NCI-H2029 (cell line): ENCODE results near the gene EEA1.

Source experiments
- DNase-seq: peaks from one replicate; lab custom pipeline; 2025; lab: John Stamatoyannopoulos, UW

Gene EEA1

DNA sequence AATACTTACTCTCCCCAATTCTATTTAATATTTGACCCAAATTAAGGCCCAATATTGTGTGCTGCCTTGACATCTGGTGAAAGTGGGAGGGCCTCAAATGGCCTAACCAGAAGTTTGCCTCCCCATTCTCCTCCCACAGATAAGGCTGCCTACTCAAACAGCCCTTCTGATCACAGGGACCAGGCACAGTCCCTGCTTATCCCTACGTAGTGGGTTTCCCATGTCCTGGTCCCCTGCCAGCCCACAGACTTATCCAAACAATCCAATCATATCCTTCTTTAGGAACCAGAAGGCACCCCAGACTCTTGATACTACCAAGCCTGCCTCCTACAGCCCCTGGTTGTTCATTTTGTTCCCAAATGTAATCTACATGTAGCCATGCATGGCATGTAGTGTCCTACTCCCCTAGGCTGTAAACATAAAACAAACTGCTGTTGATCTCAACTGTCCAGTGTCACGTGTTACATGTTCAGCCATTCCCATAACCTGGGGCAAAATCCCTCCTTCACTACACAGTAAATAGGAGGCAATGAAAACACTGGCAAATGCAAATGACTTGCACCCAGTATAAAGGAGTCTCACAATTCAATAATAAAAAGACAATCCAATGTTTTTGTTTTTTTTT lies 49.3 kb downstream of the EEA1 start:
- no peak for DNase-seq

DNA sequence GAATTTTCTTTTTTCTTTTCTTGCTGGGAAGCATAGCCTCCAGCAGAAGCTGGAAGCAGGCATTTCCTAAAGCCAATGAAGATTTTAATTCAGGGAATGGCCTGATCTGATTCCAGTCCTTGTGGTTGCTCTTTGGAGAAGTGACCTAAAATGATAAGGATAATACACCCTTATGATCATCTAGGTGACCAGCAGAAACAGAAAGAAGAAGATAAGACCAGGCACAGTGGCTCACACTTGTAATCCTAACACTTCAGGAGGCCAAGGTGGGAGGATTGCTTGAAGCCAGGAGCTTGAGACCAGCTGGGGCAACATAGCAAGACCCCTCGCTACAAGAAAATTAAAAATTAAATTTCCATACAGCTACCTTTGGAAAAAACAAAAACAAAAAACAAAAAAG lies 51.2 kb downstream of the EEA1 start:
- no peak for DNase-seq

DNA sequence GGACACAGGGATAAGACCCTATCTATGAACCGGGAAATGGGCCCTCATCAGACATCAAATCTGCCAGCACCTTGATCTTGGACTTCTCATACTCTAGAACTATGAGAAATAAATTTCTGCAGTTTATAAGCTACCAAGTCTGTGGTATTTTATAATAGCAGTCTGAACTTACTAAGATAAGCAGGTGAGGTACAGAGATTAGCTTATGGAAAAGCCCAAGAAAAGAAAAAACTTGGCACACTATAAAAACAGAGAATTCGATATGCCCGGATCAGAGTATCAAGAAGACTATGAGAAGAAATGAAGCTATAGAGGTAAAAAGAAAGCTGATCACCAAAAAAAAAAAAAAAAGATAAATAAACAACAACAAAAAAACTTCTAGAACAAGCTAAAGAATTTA lies 52.6 kb downstream of the EEA1 start:
- DNase-seq, result no peak

DNA sequence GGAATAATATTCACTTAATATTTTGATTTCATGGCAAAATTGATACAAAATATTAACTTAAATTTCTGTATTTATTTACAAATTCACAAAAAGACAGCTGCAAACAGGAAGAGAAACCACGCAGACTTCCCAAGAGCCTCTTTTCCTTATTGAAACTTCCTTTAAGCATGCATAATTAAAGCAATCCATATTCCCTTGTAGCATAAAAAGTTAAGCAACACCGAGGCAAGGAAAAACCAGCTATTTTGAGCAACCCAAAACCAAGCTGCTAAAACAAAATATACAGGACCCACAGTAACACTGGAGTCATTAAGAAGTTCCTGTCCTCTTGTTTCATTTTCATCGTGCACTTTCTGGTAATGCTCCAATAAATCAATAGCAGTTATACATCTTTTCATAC lies 58.0 kb downstream of the EEA1 start:
- DNase-seq, result no peak

DNA sequence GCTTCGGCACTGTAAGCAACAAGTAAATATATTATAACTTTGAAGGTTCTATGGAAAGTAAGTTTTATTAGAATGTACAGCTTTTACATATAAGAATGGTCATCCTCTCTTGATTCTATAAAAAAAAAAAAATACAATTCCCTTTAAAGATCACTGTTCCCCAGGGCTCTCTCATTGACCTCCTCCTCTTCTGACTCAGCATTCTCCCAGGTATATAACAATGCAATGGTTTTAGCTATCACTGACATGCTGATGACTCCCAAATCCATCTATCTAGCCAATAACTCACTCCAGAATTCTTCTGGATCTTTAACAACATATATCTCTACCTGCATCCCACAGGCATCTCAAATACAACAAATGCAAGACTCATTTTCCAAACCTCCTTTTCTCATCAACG lies 62.7 kb downstream of the EEA1 start:
- DNase-seq, result no peak

DNA sequence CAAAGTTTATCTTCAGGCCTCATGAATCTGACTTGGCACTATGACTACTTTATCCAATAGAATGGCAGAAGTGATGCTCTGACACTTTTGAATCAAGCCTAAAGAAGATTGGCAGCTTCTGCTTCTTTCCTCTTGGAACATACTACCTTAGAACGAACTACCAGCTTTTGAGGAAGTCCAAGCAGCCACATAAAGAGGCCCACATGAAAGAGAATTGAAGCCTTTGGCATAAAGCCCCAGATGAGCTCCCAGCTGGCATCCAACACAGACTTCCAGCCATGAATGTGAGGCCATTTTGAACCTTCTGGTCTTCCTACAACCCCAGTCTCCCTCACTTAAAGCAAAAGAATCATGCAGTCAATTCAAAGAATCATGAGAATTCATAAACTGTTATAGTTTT lies 65.8 kb downstream of the EEA1 start:
- DNase-seq, result no peak

DNA sequence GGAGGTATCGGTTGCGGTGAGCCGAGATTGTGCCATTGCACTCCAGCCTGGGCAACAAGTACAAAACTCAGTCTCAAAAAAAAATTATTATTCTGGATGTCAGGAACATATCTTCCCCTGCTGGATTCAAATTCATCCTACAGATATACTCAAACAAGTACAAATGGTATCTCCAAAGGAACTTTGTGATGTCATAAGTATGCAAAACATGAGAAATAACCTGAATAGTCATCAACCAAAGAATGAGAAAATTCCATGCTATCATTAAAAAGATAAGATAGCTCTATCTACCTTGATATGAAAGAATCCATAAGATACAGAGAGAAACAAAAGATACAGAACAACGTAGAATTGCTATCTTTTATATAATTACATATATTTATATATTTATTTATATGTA lies 67.7 kb downstream of the EEA1 start:
- DNase-seq, result no peak

GRCh38 chr12:92860521-92860920 lies 68.6 kb downstream of the EEA1 start:
- no peak for DNase-seq

DNA sequence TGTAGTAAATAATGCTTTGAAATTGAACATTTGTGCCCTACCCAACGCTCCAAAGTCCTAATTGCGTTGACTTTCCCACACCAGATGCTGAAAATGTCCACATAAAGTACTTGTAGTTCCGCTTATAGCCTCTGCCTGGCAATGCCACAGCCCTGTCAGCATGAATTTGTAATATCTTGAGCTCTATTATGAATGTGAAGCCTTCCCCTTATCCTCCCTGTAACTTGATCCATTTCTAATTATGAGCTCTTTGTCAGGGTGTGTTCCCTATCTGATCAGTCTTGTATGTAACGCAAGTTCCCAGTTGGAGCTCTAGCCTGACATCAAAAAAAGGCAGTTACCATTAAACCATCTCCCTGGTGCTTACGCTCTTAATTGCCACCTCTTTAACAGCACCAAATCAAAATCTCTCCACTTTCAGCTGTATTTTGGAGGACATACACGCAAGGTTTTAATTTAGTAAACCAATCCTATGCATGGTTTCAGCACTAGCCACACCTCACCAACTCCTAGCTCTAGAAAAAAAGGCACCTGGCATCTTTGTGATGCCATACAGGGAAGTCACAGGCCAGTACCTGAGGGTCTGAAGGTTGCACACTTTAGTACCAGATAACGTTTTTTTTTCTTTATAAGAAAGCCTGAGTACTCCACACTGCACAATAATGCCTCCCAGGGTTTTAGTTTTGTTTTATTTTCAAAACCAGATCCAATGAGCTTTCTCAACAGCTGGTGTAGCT lies 69.3 kb downstream of the EEA1 start:
- peak; percentile 36 for DNase-seq

GRCh38 chr12:92857818-92858217 lies 71.3 kb downstream of the EEA1 start:
- no peak for DNase-seq

GRCh38 chr12:92854344-92854743 lies 74.8 kb downstream of the EEA1 start:
- no peak for DNase-seq

- DNase-seq, result no peak
These were observed 80.4 kb downstream of the EEA1 start for GRCh38 chr12:92848740-92849139.

DNA sequence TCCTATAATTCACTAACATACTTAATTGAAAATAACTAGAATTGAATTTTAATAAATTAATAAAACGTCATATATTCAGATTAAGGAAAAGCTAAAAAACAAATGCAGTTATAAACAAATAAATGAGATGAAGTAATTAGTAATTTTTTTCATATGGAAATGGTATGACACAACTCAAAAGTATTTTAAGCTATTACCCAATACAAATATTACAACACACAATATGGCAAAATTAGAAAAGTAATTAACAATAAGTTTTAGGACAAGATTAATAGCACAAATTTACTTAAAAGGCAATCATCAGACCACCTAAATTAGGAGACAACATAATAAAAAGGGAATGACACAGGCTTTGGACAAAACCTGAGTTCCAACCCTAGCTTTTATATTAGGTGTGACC lies 81.7 kb downstream of the EEA1 start:
- no peak for DNase-seq

DNA sequence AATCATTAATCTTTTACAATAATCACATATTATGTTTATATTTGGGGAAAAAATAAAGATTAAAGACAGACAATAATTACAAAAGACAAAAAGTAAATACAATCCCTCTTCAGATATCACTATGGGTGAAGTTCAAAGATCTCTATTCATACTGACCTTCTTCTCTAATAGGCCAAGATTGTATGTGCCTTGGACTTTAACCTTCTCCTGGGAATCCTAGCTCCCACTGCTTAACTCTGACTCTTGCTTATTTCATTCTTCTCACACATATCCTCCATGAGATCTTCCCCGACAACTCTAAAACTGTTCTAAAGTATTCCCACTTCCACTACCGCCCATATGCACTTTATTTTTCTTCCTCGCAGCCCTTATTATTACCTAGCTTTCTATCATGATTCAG lies 83.8 kb downstream of the EEA1 start:
- DNase-seq, result no peak

- DNase-seq, result no peak
These were observed 84.8 kb downstream of the EEA1 start for GRCh38 chr12:92844151-92844763.

DNA sequence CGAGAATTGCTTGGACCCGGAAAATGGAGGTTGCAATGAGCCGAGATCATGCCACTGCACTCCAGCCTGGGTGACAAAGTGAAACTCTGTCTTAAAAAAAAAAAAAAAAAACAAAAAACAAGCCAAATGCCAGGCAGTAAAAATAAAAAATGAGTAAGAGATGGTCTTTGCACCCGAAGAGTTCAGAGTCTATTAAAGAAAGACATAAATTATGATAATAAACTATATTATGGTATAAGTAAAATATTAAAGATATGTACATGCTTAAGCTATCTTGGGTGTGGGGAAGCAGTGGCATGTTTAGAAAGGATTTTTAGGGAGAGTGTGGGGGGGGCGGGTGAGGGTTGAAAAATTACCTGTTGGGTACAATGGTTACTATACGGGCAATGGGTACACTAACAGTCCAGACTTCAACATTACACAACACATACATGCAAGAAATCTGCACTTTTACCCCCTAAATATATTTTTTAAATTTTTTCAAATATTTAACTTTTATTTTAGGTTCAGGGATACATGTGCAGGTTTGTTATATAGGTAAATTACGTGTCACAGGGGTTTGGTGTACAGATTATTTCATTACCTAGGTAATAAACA lies 99.3 kb downstream of the EEA1 start:
- DNase-seq, result no peak

GRCh38 chr12:92828565-92828964 lies 100.5 kb downstream of the EEA1 start:
- DNase-seq, result no peak

DNA sequence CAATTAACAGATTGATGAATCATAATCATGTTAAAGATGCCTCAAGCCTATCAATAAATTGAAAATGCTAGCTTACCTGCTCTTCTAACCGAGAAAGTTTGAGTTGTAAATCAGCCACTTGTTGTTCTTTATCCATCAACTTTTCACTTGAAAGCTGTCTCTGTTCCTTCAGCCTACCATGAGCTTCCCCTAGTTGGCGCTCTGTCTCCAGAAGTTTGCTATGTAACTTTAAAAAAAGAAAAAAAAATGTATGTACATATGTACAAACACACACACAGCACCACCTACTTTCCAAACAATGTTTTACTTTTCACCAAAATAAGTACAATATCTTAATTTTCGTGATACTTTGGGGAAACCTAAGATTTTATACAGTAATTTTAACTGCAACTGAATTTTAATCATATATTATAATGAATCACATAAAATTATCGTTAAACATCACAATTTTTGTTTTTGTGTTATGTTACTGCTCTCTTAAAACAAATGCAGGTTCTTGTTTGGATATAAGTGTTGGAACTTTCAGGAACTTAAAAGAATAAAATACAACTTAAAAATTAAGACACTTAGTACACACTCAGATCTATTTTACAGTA lies 101.2 kb downstream of the EEA1 start:
- DNase-seq, result no peak

DNA sequence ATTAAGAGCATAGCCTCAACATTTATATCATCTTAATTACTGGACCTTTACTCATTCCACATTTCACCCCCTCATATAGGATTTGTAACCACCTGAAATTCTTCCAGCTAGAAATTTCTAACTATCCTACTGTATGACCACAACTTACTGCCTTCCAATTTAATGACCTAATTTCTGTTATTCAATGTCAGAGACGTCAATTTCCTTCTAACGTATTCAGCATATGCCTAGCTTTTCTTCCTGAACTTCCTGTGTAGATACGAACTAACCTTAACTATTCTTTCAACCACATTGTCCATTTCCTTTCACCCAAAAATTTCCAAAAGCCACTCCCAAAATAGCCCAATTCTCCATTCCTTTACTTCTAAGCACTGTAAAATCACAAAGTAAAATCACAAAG lies 108.0 kb downstream of the EEA1 start:
- DNase-seq, result no peak

DNA sequence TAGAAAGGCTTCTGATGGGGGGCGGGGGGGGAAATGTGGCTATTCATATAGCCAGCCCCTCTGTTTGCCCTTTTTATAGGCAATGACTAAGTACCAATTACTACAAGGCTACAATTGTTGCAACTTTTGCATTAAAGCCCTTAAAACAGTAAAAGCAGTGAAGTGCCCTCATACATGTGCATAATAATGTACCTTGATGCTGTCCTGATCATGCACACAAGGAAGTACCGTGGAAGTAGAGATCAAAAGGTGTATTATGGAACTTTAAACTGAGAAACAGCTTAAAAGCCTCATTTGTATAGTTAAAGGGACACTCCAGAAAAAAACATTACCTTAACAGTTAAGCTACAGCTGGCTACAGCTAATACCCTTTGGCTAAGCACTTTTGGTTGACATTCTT lies 114.5 kb downstream of the EEA1 start:
- no peak for DNase-seq

GRCh38 chr12:92810370-92810769 lies 118.7 kb downstream of the EEA1 start:
- no peak for DNase-seq

- no peak for DNase-seq
These were observed 125.2 kb downstream of the EEA1 start for GRCh38 chr12:92803903-92804302.

DNA sequence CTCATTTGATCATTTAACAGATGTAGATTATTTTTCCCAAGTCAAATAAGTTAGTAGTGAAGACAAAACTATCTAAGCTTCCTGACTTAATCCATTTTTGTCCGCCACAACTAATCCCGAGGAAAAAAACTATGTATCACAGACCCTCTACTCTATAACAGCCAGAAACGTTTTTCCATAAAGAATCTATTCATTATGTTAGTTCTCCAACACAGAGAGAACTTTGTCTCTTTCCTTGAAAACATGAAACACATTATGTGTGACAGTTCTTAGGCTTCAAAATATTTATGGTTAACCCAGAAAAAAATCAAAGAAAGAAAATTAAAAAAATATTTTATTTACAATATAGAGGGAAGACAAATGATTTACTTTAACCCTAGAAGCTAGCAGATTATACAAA lies 126.2 kb downstream of the EEA1 start:
- DNase-seq, result no peak
